ENCODE results near the gene FARS2. TPM values are rescaled to one million over a fixed set of nuclear protein-coding genes. Genes with fewer than 3 reads are reported as not detected.

The FARS2 gene
- total and polyA plus RNA-seq, 4 donors, result 9.2 to 31.4 (median 19.4) TPM

DNA sequence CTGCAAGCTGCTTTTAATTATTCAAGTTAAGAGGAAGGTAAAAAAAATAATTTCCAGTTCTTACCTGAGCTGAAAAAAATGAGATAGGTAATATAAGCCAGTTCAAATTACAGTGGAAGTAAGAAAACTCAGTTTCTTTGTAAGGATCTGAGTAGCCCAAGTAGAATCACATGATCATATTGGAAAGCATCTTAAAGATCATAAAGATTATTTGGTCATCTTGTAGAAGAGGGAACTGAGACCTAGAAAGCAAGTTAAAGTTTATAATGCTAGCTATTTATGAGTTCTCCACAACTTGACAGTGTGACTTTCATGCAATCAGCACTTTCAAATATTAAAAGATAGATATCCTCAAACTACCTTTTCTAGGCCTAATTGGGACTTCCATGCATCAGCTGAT, 80.5 kb downstream of the FARS2 start:
- H3K4me3 ChIP-seq, result no peak overlapping the region
- DNase-seq (no peak), ATAC-seq (ENCODE audit: insufficient read depth, low FRiP score) (no peak)
- H3K36me3 ChIP-seq (ENCODE audit: control insufficient read depth in 4 of 4, insufficient read depth in 4 of 4, low read length in 4 of 4), result no peaks in the 10 kb centered on the region
- no peak overlapping the region for H3K27ac ChIP-seq (ENCODE audit: low read depth in 1 of 2, low read length in 1 of 2)
- H3K9ac ChIP-seq (ENCODE audit: insufficient read depth in 1 of 2, low read length in 2 of 2), result no peak overlapping the region
- H3K27me3 ChIP-seq (ENCODE audit: control insufficient read depth in 3 of 3, insufficient read depth in 3 of 3, low read length in 2 of 3), result no peaks in the 10 kb centered on the region
- peaks cover 0 to 5% (median 0%) of the 10 kb centered on the region in 5 donors for H3K4me1 ChIP-seq (ENCODE audit: control insufficient read depth in 5 of 5, insufficient read depth in 5 of 5, low read length in 5 of 5)
- no peaks in the 10 kb centered on the region for H3K9me3 ChIP-seq (ENCODE audit: control insufficient read depth in 4 of 4, insufficient read depth in 3 of 4, low read length in 3 of 4)
- TF ChIP-seq, protein P1, sequence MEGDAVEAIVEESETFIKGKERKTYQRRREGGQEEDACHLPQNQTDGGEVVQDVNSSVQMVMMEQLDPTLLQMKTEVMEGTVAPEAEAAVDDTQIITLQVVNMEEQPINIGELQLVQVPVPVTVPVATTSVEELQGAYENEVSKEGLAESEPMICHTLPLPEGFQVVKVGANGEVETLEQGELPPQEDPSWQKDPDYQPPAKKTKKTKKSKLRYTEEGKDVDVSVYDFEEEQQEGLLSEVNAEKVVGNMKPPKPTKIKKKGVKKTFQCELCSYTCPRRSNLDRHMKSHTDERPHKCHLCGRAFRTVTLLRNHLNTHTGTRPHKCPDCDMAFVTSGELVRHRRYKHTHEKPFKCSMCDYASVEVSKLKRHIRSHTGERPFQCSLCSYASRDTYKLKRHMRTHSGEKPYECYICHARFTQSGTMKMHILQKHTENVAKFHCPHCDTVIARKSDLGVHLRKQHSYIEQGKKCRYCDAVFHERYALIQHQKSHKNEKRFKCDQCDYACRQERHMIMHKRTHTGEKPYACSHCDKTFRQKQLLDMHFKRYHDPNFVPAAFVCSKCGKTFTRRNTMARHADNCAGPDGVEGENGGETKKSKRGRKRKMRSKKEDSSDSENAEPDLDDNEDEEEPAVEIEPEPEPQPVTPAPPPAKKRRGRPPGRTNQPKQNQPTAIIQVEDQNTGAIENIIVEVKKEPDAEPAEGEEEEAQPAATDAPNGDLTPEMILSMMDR (IDR thresholded peaks at IDR 0.05; ENCODE audit: control extremely low read depth, extremely low read depth), result no peak

DNA sequence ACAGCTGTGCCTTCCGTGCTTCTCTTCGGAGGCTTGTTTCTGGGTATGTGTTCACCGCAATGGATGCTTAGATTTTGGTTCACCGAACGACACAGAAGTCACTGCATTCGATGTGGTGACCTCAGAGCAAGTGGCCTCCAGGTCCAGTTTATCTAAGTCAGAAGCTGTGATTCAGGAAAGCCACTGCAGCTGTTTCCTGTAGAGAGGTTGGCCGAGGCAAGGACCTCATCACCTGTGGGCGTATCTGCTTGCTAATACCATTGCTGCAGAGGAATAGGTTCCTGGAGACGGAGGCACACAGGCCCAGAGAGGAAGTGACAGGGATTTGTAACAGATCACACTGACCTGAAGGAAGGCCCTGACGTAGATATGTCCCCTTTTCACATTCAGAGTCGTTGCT, 82.7 kb downstream of the FARS2 start:
- H3K9ac ChIP-seq (ENCODE audit: insufficient read depth in 1 of 2, low read length in 2 of 2), result no peak overlapping the region
- H3K36me3 ChIP-seq (ENCODE audit: control insufficient read depth in 4 of 4, insufficient read depth in 4 of 4, low read length in 4 of 4), result no peaks in the 10 kb centered on the region
- no peak overlapping the region for H3K27ac ChIP-seq (ENCODE audit: low read depth in 1 of 2, low read length in 1 of 2)
- no peaks in the 10 kb centered on the region for H3K9me3 ChIP-seq (ENCODE audit: control insufficient read depth in 4 of 4, insufficient read depth in 3 of 4, low read length in 3 of 4)
- no peaks in the 10 kb centered on the region for H3K27me3 ChIP-seq (ENCODE audit: control insufficient read depth in 3 of 3, insufficient read depth in 3 of 3, low read length in 2 of 3)
- 60 to 74% methylated on average over 11 of the region's 11 CpGs for WGBS, 2 donors
- DNase-seq, result peak in 2 of 3 donors; percentile 11 to 34
- TF ChIP-seq, protein P1 (IDR thresholded peaks at IDR 0.05; ENCODE audit: control extremely low read depth, extremely low read depth), result no peak
- ATAC-seq (ENCODE audit: insufficient read depth, low FRiP score), result peak; percentile 47
- H3K4me3 ChIP-seq, result no peak overlapping the region
- H3K4me1 ChIP-seq (ENCODE audit: control insufficient read depth in 5 of 5, insufficient read depth in 5 of 5, low read length in 5 of 5), result peaks cover 0 to 5% (median 0%) of the 10 kb centered on the region in 5 donors

DNA sequence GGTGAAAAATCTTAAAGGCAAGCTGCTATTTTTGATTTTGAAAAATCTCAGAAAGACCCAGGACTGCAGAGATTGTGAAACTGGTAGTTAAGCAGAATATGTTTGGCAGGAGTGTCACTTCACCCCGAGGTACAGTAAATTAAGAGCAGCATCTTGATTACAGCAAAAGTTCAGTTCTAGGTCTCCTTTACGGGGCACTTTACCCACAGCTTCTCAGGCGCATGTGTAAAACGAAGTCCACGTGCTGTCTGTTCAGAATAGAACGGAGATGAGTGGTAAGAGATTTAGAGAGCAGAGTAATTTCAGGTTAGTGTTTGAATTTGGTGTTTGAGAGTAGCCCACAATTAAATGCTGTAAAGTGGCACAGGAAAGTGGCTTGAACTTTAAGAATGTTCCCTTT, 84.0 kb downstream of the FARS2 start:
- Histone ChIP-seq H3K9me3 (ENCODE audit: control insufficient read depth in 4 of 4, insufficient read depth in 3 of 4, low read length in 3 of 4) (no peaks in the 10 kb centered on the region), H3K9ac (ENCODE audit: insufficient read depth in 1 of 2, low read length in 2 of 2) (no peak overlapping the region), H3K36me3 (ENCODE audit: control insufficient read depth in 4 of 4, insufficient read depth in 4 of 4, low read length in 4 of 4) (no peaks in the 10 kb centered on the region), H3K4me1 (ENCODE audit: control insufficient read depth in 5 of 5, insufficient read depth in 5 of 5, low read length in 5 of 5) (no peaks in the 10 kb centered on the region), H3K27ac (ENCODE audit: low read depth in 1 of 2, low read length in 1 of 2) (no peak overlapping the region), H3K27me3 (ENCODE audit: control insufficient read depth in 3 of 3, insufficient read depth in 3 of 3, low read length in 2 of 3) (no peaks in the 10 kb centered on the region), H3K4me3 (no peak overlapping the region)
- TF ChIP-seq, protein P1 (IDR thresholded peaks at IDR 0.05; ENCODE audit: control extremely low read depth, extremely low read depth), result no peak
- 72 to 84% methylated on average over 6 of the region's 6 CpGs for WGBS, 2 donors
- ATAC-seq (ENCODE audit: insufficient read depth, low FRiP score) (no peak), DNase-seq (no peak)

DNA sequence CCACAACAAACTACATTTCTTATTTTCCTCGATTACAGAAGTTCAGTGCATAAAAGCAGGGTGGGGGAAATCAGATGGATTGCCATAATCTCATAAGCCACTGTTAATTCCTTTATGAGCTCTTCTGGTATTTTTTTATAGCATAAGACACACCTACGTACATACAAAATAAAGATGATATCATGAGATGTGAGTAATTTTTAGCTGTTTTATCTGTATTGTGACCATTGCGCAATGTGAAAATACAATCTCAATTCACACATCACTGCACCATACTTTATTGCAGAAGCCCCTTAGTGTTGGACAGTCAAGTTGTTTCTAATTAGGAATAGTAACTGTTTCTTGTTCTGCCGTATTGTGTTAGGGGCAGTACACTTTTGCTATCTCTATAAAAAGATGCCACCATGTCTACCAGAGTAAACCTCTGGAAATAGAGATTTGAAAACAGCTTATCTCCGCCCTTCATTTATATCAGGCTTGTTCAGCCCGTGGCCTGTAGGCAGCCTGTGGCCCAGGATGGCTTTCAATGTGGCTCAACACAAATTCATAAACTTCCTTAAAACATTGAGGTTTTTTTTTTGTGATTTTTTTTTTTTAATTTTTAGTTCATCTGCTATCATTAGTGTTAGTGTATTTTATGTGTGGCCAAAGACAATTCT, 90.4 kb downstream of the FARS2 start:
- 87 to 95% methylated on average over 6 of the region's 6 CpGs for WGBS, 2 donors
- no peak for ATAC-seq (ENCODE audit: insufficient read depth, low FRiP score)
- no peaks in the 10 kb centered on the region for H3K9me3 ChIP-seq (ENCODE audit: control insufficient read depth in 4 of 4, insufficient read depth in 3 of 4, low read length in 3 of 4)

More for the DNA sequence above, 90.4 kb downstream of the FARS2 start:
- Histone ChIP-seq H3K27ac (ENCODE audit: low read depth in 1 of 2, low read length in 1 of 2) (no peak overlapping the region), H3K4me3 (no peak overlapping the region), H3K4me1 (ENCODE audit: control insufficient read depth in 5 of 5, insufficient read depth in 5 of 5, low read length in 5 of 5) (no peaks in the 10 kb centered on the region), H3K9ac (ENCODE audit: insufficient read depth in 1 of 2, low read length in 2 of 2) (no peak overlapping the region), H3K27me3 (ENCODE audit: control insufficient read depth in 3 of 3, insufficient read depth in 3 of 3, low read length in 2 of 3) (no peaks in the 10 kb centered on the region), H3K36me3 (ENCODE audit: control insufficient read depth in 4 of 4, insufficient read depth in 4 of 4, low read length in 4 of 4) (no peaks in the 10 kb centered on the region)
- TF ChIP-seq, protein P1 (IDR thresholded peaks at IDR 0.05; ENCODE audit: control extremely low read depth, extremely low read depth), result no peak
- DNase-seq, result no peak
